HG02759 (cell line): ENCODE measurements around the gene TNFRSF9.
"Not testable (repeated sequence)": the region's sequence is repeated elsewhere in the genome, so short reads cannot be mapped to it uniquely, and the experiment has no call there.

Source experiments
- ATAC-seq: cut with Tn5 transposase; IDR thresholded peaks from one replicate; pipeline ENCODE4 v1.9.1; 2021; ENCODE audit warnings: mild to moderate bottlenecking, moderate library complexity; ENCODE audit not compliant: unreplicated experiment

TNFRSF9 gene

GRCh38 chr1:7961216-7962013 is 20.8 kb upstream of the TNFRSF9 start, which contains the start of gene PARK7:
Gene PARK7, plus strand, starts transcription at chr1:7961711. Its CDS starts 1,075 bp downstream, at chr1:7962786.
- ATAC-seq: peak; percentile 96

- ATAC-seq: no peak
These were observed 20.2 kb upstream of the TNFRSF9 start for GRCh38 chr1:7960867-7961215.

- ATAC-seq: no peak
These were observed 19.5 kb upstream of the TNFRSF9 start for GRCh38 chr1:7960165-7960564.

- no peak for ATAC-seq
These were observed 15.8 kb upstream of the TNFRSF9 start for GRCh38 chr1:7956218-7957032.

- no peak for ATAC-seq
These were observed 14.0 kb upstream of the TNFRSF9 start for GRCh38 chr1:7954683-7955082.

- ATAC-seq: peak; percentile 97
These were observed 13.4 kb upstream of the TNFRSF9 start for GRCh38 chr1:7953850-7954609.

- ATAC-seq: not testable (repeated sequence)
These were observed 12.2 kb upstream of the TNFRSF9 start for GRCh38 chr1:7952791-7953190.

- no peak for ATAC-seq
These were observed 8.3 kb upstream of the TNFRSF9 start for GRCh38 chr1:7948960-7949359.

GRCh38 chr1:7943251-7943650 is 2.6 kb upstream of the TNFRSF9 start:
- no peak for ATAC-seq

GRCh38 chr1:7942214-7942921 is 1.7 kb upstream of the TNFRSF9 start:
- no peak for ATAC-seq

GRCh38 chr1:7941437-7941793 is 776 bp upstream of the TNFRSF9 start:
- ATAC-seq: no peak

- no peak for ATAC-seq
These were observed 605 bp downstream of the TNFRSF9 start for GRCh38 chr1:7940034-7940433.

- no peak for ATAC-seq
These were observed 2.6 kb downstream of the TNFRSF9 start for GRCh38 chr1:7938070-7938469.

GRCh38 chr1:7932524-7933138 is 8.0 kb downstream of the TNFRSF9 start:
- ATAC-seq: no peak

GRCh38 chr1:7931446-7931812 is 9.2 kb downstream of the TNFRSF9 start:
- no peak for ATAC-seq

- ATAC-seq: no peak
These were observed 9.8 kb downstream of the TNFRSF9 start for GRCh38 chr1:7930645-7931445.

GRCh38 chr1:7929637-7930036 is 11.0 kb downstream of the TNFRSF9 start:
- no peak for ATAC-seq

- ATAC-seq: no peak
These were observed 12.4 kb downstream of the TNFRSF9 start for GRCh38 chr1:7928247-7928646.

GRCh38 chr1:7927061-7927460 is 13.6 kb downstream of the TNFRSF9 start:
- ATAC-seq: not testable (repeated sequence)

GRCh38 chr1:7922301-7922700 is 18.3 kb downstream of the TNFRSF9 start:
- ATAC-seq: no peak
